C4-2B (cell line): ENCODE measurements around the gene RIC3.

Source experiments
- CTCF ChIP-seq: fragments of 450-650 bp; conservative IDR thresholded peaks from 2 replicates; pipeline ENCODE4 v1.5.1; 2017; ENCODE audit warnings: mild to moderate bottlenecking
- ZFX ChIP-seq: fragments of 450-650 bp; IDR thresholded peaks from 2 replicates; pipeline ENCODE4 v1.6.1; 2017

GRCh38 chr11:8086571-8086970 lies 82.3 kb downstream of the RIC3 start:
- TF ChIP-seq CTCF: no peak
- TF ChIP-seq ZFX: no peak
